ENCODE results near the gene PIEZO2.
A peak's percentile ranks its signal among the peaks of the same experiment; 100 is the strongest.

PIEZO2 gene

DNA sequence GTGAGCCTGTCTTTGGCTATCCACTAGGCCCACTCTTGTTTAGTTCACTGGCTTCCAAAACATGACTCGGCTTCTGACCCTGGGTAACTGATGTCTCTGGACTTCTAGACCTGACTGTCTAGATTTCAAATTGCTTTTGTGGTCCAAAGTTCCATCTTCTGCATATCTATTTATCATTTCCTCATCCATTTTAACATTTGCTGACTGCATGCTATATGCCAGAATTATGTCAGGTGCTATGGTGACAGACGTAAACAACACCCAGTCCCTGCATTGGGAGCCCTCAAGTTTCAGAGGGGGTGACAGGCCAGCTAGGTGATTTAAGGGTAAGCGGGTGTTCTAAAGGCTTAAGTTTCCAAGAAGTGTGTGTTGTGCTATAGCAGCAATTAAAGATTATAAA is 140.9 kb downstream of the PIEZO2 start:
- TF ChIP-seq, protein P1, sequence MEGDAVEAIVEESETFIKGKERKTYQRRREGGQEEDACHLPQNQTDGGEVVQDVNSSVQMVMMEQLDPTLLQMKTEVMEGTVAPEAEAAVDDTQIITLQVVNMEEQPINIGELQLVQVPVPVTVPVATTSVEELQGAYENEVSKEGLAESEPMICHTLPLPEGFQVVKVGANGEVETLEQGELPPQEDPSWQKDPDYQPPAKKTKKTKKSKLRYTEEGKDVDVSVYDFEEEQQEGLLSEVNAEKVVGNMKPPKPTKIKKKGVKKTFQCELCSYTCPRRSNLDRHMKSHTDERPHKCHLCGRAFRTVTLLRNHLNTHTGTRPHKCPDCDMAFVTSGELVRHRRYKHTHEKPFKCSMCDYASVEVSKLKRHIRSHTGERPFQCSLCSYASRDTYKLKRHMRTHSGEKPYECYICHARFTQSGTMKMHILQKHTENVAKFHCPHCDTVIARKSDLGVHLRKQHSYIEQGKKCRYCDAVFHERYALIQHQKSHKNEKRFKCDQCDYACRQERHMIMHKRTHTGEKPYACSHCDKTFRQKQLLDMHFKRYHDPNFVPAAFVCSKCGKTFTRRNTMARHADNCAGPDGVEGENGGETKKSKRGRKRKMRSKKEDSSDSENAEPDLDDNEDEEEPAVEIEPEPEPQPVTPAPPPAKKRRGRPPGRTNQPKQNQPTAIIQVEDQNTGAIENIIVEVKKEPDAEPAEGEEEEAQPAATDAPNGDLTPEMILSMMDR (IDR thresholded peaks at IDR 0.05; ENCODE audit: poor library complexity, severe bottlenecking): no peak

DNA sequence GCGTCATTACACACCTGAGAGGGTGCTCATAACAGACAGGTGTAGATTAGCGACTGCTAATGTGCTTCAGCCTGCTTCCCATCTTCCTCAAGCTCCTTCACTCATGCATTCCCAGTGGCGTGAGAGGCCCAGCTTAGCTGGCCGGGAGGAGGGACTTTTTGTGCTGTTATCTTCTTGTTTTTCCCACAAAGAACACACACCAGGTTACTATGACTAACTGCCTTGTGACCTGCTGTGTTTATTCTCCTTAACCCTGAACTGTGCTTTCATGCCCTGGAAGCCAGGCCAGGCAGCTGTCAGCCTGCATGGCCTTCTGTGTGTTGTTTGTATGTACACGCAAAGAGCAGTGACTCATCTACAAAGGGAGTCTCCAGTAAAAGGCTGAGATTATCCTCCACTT is 143.8 kb downstream of the PIEZO2 start:
- H3K9me3 ChIP-seq (ENCODE audit: severe bottlenecking): no peaks in the 10 kb centered on the region
- no peaks in the 10 kb centered on the region for H3K36me3 ChIP-seq (ENCODE audit: low read depth)
- peak overlapping the region; percentile 10 for H3K27ac ChIP-seq (ENCODE audit: poor library complexity, severe bottlenecking)
- peaks cover 22% of the 10 kb centered on the region for H3K4me1 ChIP-seq (ENCODE audit: insufficient read depth, poor library complexity, severe bottlenecking)
- H3K27me3 ChIP-seq (ENCODE audit: insufficient read depth, poor library complexity, severe bottlenecking): no peaks in the 10 kb centered on the region
- DNase-seq (ENCODE audit: low spot score) (no peak), ATAC-seq (ENCODE audit: low read depth) (peak; percentile 88)
- TF ChIP-seq, protein P1 (IDR thresholded peaks at IDR 0.05; ENCODE audit: poor library complexity, severe bottlenecking): no peak
- no peak overlapping the region for H3K4me3 ChIP-seq (ENCODE audit: severe bottlenecking)

More for the DNA sequence above, 140.9 kb downstream of the PIEZO2 start:
- DNase-seq (ENCODE audit: low spot score): no peak
- peaks cover 22% of the 10 kb centered on the region for H3K4me1 ChIP-seq (ENCODE audit: insufficient read depth, poor library complexity, severe bottlenecking)
- no peak overlapping the region for H3K27ac ChIP-seq (ENCODE audit: poor library complexity, severe bottlenecking)
- no peaks in the 10 kb centered on the region for H3K27me3 ChIP-seq (ENCODE audit: insufficient read depth, poor library complexity, severe bottlenecking)
- no peaks in the 10 kb centered on the region for H3K36me3 ChIP-seq (ENCODE audit: low read depth)
- H3K4me3 ChIP-seq (ENCODE audit: severe bottlenecking): no peak overlapping the region
- no peaks in the 10 kb centered on the region for H3K9me3 ChIP-seq (ENCODE audit: severe bottlenecking)
- no peak for ATAC-seq (ENCODE audit: low read depth)

DNA sequence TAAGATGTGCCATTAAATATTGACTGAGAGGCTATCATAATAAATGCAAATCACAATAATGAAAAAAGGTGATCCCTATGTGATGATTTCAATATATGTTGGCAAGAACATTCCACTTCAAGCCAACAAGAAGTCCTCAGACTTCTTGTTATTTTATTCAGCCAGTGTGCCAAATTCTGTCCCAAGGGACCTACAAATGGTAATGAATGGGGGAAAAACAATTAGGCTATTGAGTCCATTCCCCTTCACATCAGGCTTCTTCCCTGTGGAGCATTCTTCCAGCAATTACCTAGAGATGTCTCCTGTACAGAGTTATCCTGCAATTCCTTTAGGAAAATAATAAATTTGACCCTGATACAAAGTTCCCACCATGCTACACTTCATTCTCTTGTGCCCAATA is 144.4 kb downstream of the PIEZO2 start:
- Histone ChIP-seq H3K4me3 (ENCODE audit: severe bottlenecking) (no peak overlapping the region), H3K27ac (ENCODE audit: poor library complexity, severe bottlenecking) (peak overlapping the region; percentile 10), H3K9me3 (ENCODE audit: severe bottlenecking) (no peaks in the 10 kb centered on the region), H3K36me3 (ENCODE audit: low read depth) (no peaks in the 10 kb centered on the region), H3K4me1 (ENCODE audit: insufficient read depth, poor library complexity, severe bottlenecking) (peaks cover 22% of the 10 kb centered on the region), H3K27me3 (ENCODE audit: insufficient read depth, poor library complexity, severe bottlenecking) (no peaks in the 10 kb centered on the region)
- ATAC-seq (ENCODE audit: low read depth) (no peak), DNase-seq (ENCODE audit: low spot score) (no peak)
- TF ChIP-seq, protein P1 (IDR thresholded peaks at IDR 0.05; ENCODE audit: poor library complexity, severe bottlenecking): no peak

DNA sequence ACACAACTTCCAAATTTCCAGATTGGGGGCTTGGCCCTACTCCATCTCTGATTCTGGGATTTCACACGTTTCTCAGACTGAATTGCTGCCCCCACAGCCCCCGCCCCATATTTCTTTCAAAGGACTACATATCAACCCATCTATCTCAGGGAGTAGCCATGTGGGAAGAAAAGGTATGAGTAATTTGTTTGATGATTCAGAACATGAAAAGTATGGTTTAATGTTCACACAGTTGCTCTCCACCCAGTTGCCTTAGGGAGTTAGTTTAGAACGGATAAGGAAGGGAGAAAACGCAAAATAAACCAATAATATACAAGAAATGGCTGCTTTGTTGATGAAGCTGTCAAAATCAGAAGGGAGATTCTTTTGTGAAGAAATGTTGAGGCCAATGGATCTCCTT is 145.1 kb downstream of the PIEZO2 start:
- TF ChIP-seq, protein P1 (IDR thresholded peaks at IDR 0.05; ENCODE audit: poor library complexity, severe bottlenecking): no peak
- Histone ChIP-seq H3K4me3 (ENCODE audit: severe bottlenecking) (no peak overlapping the region), H3K36me3 (ENCODE audit: low read depth) (no peaks in the 10 kb centered on the region), H3K27ac (ENCODE audit: poor library complexity, severe bottlenecking) (no peak overlapping the region), H3K9me3 (ENCODE audit: severe bottlenecking) (no peaks in the 10 kb centered on the region), H3K4me1 (ENCODE audit: insufficient read depth, poor library complexity, severe bottlenecking) (peaks cover 22% of the 10 kb centered on the region), H3K27me3 (ENCODE audit: insufficient read depth, poor library complexity, severe bottlenecking) (no peaks in the 10 kb centered on the region)
- DNase-seq (ENCODE audit: low spot score) (no peak), ATAC-seq (ENCODE audit: low read depth) (peak; percentile 87)

DNA sequence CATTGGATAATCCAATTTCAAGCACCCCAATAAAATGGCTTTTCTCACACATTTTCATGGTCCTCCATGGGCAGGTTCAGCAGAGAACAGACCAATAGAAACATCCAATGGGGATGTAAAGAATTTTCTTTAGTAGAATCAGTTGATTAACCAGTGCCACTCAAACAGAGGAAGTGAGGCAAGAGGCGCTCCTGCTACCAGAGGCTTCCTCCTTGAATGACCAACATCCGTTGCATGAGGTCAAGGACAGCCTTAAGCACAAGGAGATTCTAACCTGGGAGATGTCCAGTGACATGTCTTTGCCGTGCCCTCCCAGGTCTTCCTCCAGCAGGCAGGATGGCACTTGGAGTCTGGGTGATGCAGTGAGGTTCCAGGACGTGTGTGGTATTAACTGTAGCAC is 146.6 kb downstream of the PIEZO2 start:
- H3K4me1 ChIP-seq (ENCODE audit: insufficient read depth, poor library complexity, severe bottlenecking): peaks cover 22% of the 10 kb centered on the region
- H3K9me3 ChIP-seq (ENCODE audit: severe bottlenecking): no peaks in the 10 kb centered on the region
- DNase-seq (ENCODE audit: low spot score): no peak
- H3K4me3 ChIP-seq (ENCODE audit: severe bottlenecking): no peak overlapping the region
- H3K27ac ChIP-seq (ENCODE audit: poor library complexity, severe bottlenecking): no peak overlapping the region
- TF ChIP-seq, protein P1 (IDR thresholded peaks at IDR 0.05; ENCODE audit: poor library complexity, severe bottlenecking): no peak
- H3K27me3 ChIP-seq (ENCODE audit: insufficient read depth, poor library complexity, severe bottlenecking): no peaks in the 10 kb centered on the region
- ATAC-seq (ENCODE audit: low read depth): no peak
- no peaks in the 10 kb centered on the region for H3K36me3 ChIP-seq (ENCODE audit: low read depth)

Data from RWPE2 (cell line).